ENCODE data around the gene KLK8.

DNA sequence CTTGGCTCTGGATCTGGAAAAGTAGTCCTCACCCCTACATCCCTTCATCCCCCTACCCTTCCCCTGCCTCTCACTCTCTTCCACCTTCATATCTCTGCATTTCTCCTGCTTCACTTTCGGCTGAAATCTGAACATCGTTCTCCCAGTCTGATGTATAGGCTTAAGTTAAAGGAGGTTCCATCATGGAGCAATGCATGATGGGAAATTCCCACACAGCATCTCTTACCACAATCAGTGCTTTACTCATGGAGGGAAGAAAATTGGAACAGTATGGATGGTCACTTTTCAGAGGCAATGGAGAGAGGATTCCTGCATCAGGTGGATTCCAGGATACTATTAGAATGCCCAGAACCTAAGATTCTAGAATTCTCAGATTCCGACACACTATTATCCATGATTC lies 6.1 kb upstream of the KLK8 start:
- TF ChIP-seq, protein P1, sequence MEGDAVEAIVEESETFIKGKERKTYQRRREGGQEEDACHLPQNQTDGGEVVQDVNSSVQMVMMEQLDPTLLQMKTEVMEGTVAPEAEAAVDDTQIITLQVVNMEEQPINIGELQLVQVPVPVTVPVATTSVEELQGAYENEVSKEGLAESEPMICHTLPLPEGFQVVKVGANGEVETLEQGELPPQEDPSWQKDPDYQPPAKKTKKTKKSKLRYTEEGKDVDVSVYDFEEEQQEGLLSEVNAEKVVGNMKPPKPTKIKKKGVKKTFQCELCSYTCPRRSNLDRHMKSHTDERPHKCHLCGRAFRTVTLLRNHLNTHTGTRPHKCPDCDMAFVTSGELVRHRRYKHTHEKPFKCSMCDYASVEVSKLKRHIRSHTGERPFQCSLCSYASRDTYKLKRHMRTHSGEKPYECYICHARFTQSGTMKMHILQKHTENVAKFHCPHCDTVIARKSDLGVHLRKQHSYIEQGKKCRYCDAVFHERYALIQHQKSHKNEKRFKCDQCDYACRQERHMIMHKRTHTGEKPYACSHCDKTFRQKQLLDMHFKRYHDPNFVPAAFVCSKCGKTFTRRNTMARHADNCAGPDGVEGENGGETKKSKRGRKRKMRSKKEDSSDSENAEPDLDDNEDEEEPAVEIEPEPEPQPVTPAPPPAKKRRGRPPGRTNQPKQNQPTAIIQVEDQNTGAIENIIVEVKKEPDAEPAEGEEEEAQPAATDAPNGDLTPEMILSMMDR (tag by site-specific recombination; IDR thresholded peaks at IDR 0.05), result no peak
- TF ChIP-seq ZBTB49 (tag by site-specific recombination; IDR thresholded peaks at IDR 0.05; ENCODE audit: low read depth), result no peak
- TF ChIP-seq ZNF138 (tag by site-specific recombination; IDR thresholded peaks at IDR 0.05; ENCODE audit: borderline replicate concordance), result no peak
- no peak for TF ChIP-seq HOXD13 (CRISPR knock-in tag; IDR thresholded peaks at IDR 0.05; ENCODE audit: borderline replicate concordance)
- TF ChIP-seq, protein P2, sequence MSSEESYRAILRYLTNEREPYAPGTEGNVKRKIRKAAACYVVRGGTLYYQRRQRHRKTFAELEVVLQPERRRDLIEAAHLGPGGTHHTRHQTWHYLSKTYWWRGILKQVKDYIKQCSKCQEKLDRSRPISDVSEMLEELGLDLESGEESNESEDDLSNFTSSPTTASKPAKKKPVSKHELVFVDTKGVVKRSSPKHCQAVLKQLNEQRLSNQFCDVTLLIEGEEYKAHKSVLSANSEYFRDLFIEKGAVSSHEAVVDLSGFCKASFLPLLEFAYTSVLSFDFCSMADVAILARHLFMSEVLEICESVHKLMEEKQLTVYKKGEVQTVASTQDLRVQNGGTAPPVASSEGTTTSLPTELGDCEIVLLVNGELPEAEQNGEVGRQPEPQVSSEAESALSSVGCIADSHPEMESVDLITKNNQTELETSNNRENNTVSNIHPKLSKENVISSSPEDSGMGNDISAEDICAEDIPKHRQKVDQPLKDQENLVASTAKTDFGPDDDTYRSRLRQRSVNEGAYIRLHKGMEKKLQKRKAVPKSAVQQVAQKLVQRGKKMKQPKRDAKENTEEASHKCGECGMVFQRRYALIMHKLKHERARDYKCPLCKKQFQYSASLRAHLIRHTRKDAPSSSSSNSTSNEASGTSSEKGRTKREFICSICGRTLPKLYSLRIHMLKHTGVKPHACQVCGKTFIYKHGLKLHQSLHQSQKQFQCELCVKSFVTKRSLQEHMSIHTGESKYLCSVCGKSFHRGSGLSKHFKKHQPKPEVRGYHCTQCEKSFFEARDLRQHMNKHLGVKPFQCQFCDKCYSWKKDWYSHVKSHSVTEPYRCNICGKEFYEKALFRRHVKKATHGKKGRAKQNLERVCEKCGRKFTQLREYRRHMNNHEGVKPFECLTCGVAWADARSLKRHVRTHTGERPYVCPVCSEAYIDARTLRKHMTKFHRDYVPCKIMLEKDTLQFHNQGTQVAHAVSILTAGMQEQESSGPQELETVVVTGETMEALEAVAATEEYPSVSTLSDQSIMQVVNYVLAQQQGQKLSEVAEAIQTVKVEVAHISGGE (tag by site-specific recombination; conservative IDR thresholded peaks at IDR 0.05; ENCODE audit: low read depth), result no peak
- no peak for TF ChIP-seq ZBTB8A (tag by site-specific recombination; IDR thresholded peaks at IDR 0.05)

All from HEK293 (cell line).